GM18870 (cell line): Measurements from ENCODE around the gene ELL.
"Not testable (repeated sequence)": the region's sequence is repeated elsewhere in the genome, so short reads cannot be mapped to it uniquely, and the experiment has no call there.

Experiments used
- ATAC-seq: cut with Tn5 transposase; IDR thresholded peaks from one replicate; pipeline ENCODE4 v1.9.1; 2021; ENCODE audit warnings: moderate library complexity; ENCODE audit not compliant: unreplicated experiment

ELL gene

DNA sequence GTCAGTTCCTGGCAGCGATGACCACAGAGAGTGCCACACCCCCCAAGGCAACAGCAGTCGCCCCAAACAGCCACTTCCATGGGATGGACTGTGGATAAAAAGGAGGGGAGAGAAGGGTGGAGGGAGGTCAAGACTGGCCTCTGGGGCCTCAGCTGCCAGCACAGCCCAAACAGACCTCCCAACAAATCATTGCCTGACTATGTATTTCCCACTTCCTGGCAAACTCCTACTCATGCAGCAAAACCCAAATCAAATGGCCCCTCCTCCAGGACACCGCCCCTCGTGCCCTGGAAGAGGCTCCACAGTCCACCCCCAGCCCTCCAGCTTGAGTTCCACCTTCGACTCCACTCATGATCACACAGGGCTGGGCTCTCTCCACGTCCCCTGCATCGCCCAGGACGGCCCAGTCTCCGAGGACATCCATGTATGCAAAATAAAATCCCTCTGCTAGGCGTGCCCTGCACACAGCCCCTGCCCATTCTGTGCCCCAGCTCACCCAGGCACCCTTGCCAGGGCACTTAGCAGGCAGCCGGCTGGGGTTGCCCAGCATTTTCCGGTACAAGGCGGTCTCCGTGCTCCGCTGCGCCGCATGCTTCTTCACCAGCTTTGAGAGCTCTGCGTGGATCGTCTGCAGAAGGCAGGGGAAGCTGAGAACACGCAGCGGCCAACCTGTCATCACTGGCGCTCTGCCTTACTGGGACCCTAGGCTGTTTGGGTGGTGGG, 10.5 kb upstream of the ELL start:
- ATAC-seq: no peak

GRCh38 chr19:18531485-18531884, 9.6 kb upstream of the ELL start:
- ATAC-seq: no peak

- no peak for ATAC-seq
These were observed 7.9 kb upstream of the ELL start for GRCh38 chr19:18529782-18530181.

DNA sequence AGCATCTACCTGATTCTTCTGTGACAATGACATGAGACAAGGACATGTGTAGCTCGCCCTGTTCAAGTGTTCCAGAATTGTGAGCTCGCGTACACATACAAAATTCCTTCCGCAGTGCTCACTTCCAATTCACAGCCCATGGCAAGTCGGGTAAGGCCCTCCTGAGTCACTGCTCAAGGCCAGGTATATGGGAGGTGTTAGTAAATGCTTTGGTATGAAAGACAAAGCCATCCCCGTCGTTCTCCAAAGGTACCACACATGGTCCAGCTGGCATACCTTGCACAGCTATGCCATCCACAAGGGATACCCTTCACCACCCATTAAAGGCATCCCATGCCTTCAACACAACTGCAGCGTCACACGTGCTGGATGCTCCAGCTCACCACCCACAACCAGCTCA, 4.4 kb upstream of the ELL start:
- ATAC-seq: no peak

- ATAC-seq: no peak
These were observed 2.0 kb upstream of the ELL start for GRCh38 chr19:18523841-18524240.

DNA sequence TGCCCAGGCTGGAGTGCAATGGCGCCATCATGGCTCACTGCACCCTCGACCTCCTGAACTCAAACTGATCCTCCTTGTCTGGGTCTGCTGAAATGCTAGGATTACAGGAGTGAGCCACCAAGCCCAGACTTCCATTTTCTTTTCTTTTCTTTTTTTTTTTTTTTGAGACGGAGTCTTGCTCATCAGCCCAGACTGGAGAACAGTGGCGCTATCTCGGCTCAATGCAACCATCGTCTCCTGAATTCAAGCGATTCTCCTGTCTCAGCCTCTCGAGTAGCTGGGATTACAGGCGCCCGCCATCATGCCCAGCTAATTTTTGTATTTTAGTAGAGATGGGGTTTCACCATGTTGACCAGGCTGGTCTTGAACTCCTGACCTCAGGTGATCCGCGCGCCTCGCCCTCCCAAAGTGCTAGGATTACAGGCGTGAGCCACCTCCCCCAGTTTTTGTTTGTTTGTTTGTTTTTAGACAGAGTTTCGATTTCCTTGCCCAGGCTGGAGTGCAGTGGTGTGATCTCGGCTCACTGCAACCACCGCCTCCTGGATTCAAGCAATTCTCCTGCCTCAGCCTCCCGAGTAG, 1.1 kb upstream of the ELL start:
- ATAC-seq: not testable (repeated sequence)

GRCh38 chr19:18522124-18522861, 423 bp upstream of the ELL start:
- peak; percentile 84 for ATAC-seq

- no peak for ATAC-seq
These were observed 800 bp downstream of the ELL start for GRCh38 chr19:18520848-18521691.

DNA sequence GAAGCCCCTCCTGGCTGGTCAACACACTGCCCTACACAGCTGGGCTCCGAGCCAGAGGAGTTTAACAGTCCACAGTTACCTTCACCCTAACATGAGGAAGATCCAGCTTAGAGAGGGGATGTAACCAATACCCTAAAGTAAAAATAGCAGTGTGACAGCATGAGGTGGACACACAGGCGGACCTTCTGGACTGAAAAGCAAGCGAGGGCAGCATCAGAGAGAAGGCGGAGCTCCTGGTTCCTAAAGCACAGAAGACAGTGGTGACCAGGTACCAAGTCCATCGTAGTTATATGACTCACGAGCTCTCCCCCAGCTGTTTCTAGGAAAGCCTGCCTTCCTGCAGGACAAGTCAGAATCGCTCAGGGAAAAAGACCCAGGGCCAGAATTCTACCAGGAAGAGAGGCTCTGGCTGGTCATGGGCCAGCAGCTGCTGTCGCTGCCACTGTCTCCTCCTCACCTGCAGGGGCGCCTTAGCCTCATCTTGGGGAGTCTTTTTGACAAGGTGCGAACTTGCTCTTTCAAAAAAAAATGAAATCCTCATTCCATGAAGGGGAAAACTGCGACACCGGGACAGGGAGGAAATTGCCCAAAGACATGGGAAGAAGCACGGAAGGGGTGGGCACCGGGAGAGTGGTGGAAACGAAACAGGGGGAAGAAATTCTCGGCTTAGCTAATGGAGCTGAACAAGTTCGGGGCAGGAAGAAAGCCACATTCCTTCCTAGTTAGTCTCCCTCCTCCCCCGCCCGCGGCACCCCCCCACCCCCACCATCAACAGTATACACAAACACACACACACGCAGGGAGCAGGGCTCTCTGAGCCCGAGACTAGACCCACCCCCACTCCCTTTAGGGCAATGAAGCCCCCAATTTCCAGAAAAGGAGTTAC, 1.7 kb downstream of the ELL start:
- no peak for ATAC-seq

- ATAC-seq: no peak
These were observed 3.2 kb downstream of the ELL start for GRCh38 chr19:18518639-18519038.

DNA sequence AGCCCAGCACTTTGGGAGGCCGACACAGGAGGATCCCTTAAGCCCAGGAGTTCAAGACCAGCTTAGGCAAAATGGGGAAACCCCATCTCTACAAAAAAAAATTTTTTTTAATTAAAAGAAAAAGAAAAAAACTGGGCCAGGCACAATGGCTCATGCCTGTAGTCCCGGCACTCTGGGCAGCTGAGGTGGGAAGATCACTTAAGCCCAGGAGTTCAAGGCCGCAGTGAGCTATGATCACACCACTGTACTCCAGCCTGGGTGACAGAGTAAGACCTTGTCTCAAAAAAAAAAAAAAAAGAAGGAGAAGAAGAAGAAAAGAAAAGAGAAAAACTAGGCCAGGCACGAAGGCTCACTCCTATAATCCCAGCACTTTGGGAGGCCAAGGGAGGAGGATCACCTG, 4.3 kb downstream of the ELL start:
- ATAC-seq: no peak

DNA sequence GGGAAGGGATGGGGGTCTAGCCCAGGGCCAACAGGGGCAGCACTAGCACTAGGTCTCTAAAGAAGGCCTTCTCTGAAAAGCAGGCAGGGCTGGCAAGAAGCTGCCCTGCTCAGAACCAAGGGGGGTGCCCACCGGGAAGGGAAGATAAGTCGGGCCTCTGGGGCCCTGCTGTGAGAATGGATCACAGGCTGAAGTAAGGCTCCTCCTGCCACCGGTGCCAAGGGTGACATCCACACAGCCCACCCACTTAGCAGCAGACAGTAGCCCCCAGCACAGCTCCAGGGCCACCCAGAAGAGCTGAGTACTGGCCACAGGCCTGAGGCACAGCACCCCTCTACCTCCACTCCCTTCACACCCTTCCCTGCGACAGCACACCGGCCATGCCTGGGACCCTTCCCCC, 5.9 kb downstream of the ELL start:
- ATAC-seq: no peak

GRCh38 chr19:18514800-18515682, 6.8 kb downstream of the ELL start:
- no peak for ATAC-seq

DNA sequence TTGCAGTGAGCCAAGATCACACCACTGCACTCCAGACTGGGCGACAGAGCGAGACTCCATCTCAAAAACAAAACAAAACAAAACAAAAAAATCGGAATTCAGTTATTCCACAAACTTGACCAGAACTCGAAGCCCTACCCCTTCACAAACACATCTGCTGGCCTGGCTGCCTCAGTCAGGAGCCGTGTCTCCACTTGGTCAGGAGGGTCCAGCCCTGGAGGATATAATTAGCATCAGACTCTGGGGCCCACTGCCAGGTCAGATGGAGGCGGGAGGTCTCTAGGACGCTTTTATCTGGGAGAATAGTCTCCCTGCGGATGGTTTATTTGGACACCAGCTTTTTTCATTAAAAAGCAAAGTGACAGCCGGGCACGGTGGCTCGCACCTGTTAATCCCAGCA, 8.0 kb downstream of the ELL start:
- ATAC-seq: no peak

- ATAC-seq: no peak
These were observed 11.7 kb downstream of the ELL start for GRCh38 chr19:18510216-18510615.

GRCh38 chr19:18508585-18508984, 13.3 kb downstream of the ELL start:
- no peak for ATAC-seq

- ATAC-seq: no peak
These were observed 14.0 kb downstream of the ELL start for GRCh38 chr19:18507727-18508440.

- ATAC-seq: no peak
These were observed 14.7 kb downstream of the ELL start for GRCh38 chr19:18507021-18507726.
